Small intestine (tissue), 7 donors: ENCODE data around the gene ENDOD1. TPM values are rescaled to one million over a fixed set of nuclear protein-coding genes. Genes with fewer than 3 reads are reported as not detected.
"Not testable (repeated sequence)": the region's sequence is repeated elsewhere in the genome, so short reads cannot be mapped to it uniquely, and the experiment has no call there.

Source experiments
- DNase-seq, 2 donors: peaks; one replicate each; pipeline versions ENCODE4 v3.0.0 to v3.0.0-alpha.2; 2013
- FAIRE-seq: peaks from 2 replicates; lab custom pipeline; 2012; peaks lifted over from hg19 to GRCh38; lab: Jason Lieb, UNC
- H3K27ac ChIP-seq, 3 donors: one replicate each; pipeline ENCODE4 v1.5.1; 2013; ENCODE audit warnings: low read length in 2 of 3, mild to moderate bottlenecking in 2 of 3, control low read depth in 1 of 3, inconsistent platforms in 1 of 3, low read depth in 1 of 3, moderate library complexity in 1 of 3
- H3K27me3 ChIP-seq, 3 donors: one replicate each; pipeline ENCODE4 v1.6.1; 2013; ENCODE audit warnings: low read length in 3 of 3, inconsistent platforms in 1 of 3; ENCODE audit not compliant: control insufficient read depth in 3 of 3, insufficient read depth in 3 of 3
- H3K36me3 ChIP-seq, 3 donors: one replicate each; pipeline ENCODE4 v1.6.1; 2013; ENCODE audit warnings: low read length in 3 of 3, inconsistent platforms in 1 of 3, low read depth in 1 of 3, mild to moderate bottlenecking in 1 of 3, moderate library complexity in 1 of 3; ENCODE audit not compliant: control insufficient read depth in 3 of 3, insufficient read depth in 2 of 3
- H3K4me1 ChIP-seq, 3 donors: one replicate each; pipeline ENCODE4 v1.6.1; 2013; ENCODE audit warnings: low read length in 2 of 3, inconsistent platforms in 1 of 3, low read depth in 1 of 3, mild to moderate bottlenecking in 1 of 3, moderate library complexity in 1 of 3; ENCODE audit not compliant: control insufficient read depth in 3 of 3, insufficient read depth in 2 of 3
- H3K4me3 ChIP-seq, 3 donors: one replicate each; pipeline ENCODE4 v1.5.1; 2013; ENCODE audit warnings: low read length in 3 of 3, control low read depth in 1 of 3, inconsistent platforms in 1 of 3, low read depth in 1 of 3, mild to moderate bottlenecking in 1 of 3, moderate library complexity in 1 of 3
- H3K9me3 ChIP-seq, 2 donors: one replicate each; pipeline ENCODE4 v1.6.1; 2013; ENCODE audit warnings: low read depth in 1 of 2, low read length in 1 of 2; ENCODE audit not compliant: control insufficient read depth in 2 of 2, insufficient read depth in 1 of 2
- WGBS, 3 donors: extraction: QIAGEN DNeasy Blood & Tissue Kit; methylation state at CpG; one replicate each; pipeline ENCODE4 v1.1.7; 2013; 5-methylcytosine and 5-hydroxymethylcytosine counted together
- polyA plus RNA-seq, 4 donors: library from polyadenylated mRNA; stranded (reverse) in 3 of 4; unstranded in 1 of 4; fragments of 200-250 nt in 3 of 4; fragments of 120-200 nt in 1 of 4; gene quantifications; one replicate each; pipeline versions ENCODE4 v1.2.1 to v1.2.3, GENCODE V29; 2013
- donor health status: healthy with polysubstance abuse.
- donor health status: control.
- donor health status: control.
- donor health status: Bipolar disorder and iron deficiency.
- donor health status: healthy.

The ENDOD1 gene
- polyA plus RNA-seq, 4 donors, result 4.3 to 38.2 (median 12.2) TPM

DNA sequence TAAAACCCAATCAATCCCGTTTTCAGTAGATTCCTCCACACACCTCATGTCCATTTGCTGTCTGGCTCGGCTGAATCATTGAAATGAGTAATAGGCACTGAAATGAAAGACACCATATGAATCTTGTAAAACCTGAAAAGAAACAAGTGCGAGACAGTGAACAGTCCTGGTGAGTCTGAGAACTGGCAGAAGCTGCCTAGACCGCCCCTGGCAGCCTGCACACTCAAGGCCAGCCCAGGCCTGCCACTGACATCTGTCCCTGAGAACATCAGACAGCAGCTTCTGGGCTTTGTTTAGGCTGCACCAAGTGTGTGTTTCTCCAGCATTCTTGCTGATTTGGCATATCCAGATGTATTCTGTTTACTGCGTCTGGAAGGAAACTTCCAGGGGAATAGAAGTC is 44.8 kb downstream of the ENDOD1 start:
- WGBS, 3 donors, result 64 to 82% (median 80%) methylated on average over 5 of the region's 5 CpGs
- Histone ChIP-seq H3K27ac (no peak overlapping the region), H3K4me3 (no peak overlapping the region), H3K27me3 (no peaks in the 10 kb centered on the region), H3K36me3 (peaks cover 0 to 4% (median 0%) of the 10 kb centered on the region in 3 donors), H3K4me1 (peaks cover 0 to 3% (median 0%) of the 10 kb centered on the region in 3 donors), H3K9me3 (no peaks in the 10 kb centered on the region)
- FAIRE-seq (no peak), DNase-seq (no peak)

DNA sequence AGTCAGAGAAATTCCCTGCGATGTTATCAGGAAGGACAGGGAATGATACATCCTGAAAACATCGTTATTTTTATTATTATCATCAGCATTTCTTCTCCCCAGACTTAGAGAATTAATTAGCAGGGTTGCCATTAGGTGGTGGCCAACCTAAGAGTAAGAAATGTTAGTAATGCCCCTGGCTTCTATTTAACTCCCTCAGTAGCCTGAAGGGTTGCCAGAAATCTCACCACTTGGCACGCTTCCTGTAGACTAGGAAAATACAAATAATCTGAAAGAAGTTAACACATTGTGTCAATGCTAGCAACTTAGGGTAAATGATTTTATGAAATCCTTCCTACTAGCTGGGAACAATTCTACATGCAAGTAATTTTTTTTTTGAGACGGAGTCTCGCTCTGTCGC is 45.5 kb downstream of the ENDOD1 start:
- Histone ChIP-seq H3K4me3 (no peak overlapping the region), H3K4me1 (peaks cover 0 to 3% (median 3%) of the 10 kb centered on the region in 3 donors), H3K36me3 (peaks cover 0 to 4% (median 0%) of the 10 kb centered on the region in 3 donors), H3K27me3 (no peaks in the 10 kb centered on the region), H3K27ac (no peak overlapping the region), H3K9me3 (no peaks in the 10 kb centered on the region)
- FAIRE-seq (no peak), DNase-seq (no peak)
- WGBS, 3 donors, result 81 to 84% (median 82%) methylated on average over 3 to 6 of the region's 6 CpGs

DNA sequence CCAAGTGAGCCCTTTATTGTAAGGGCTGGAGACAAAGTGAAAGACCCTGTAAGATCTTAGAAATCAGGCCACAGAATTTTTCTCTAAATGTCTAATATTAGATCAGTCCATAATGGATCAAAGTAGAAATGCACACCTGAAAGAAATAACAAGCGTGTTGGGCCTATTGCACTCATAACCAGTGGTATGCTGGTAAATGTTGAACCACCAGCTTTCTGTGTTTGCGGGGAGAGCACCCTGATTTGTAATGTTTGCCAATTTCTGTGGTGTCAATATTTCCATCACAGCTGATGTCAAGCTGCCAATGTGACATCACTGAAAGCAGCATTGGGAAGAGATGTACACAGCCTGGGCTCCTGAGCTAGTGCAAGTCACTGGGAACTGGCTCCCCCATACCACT is 46.2 kb downstream of the ENDOD1 start:
- no peak for DNase-seq
- Histone ChIP-seq H3K9me3 (no peaks in the 10 kb centered on the region), H3K4me1 (peaks cover 0 to 9% (median 3%) of the 10 kb centered on the region in 3 donors), H3K4me3 (no peak overlapping the region), H3K36me3 (peaks cover 0 to 4% (median 0%) of the 10 kb centered on the region in 3 donors), H3K27ac (no peak overlapping the region), H3K27me3 (no peaks in the 10 kb centered on the region)
- WGBS, 3 donors, result 96 to 98% (median 96%) methylated on average over 2 of the region's 2 CpGs
- no peak for FAIRE-seq

DNA sequence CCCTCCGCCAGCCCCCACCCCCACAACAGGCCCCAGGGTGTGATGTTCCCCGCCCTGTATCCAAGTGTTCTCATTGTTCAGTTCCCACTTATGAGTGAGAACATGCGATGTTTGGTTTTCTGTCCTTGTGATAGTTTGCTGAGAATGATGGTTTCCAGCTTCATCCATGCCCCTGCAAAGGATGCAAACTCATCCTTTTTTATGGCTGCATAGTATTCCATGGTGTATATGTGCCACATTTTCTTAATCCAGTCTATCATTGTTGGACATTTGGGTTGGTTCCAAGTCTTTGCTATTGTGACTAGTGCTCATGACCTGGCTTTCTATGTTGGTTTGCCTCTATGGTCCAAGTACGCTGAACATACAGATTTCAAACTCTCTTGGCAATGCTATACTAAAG is 47.1 kb downstream of the ENDOD1 start:
- not testable (repeated sequence) for FAIRE-seq, H3K27ac ChIP-seq, H3K27me3 ChIP-seq, H3K36me3 ChIP-seq, H3K4me3 ChIP-seq, DNase-seq, H3K9me3 ChIP-seq
- peaks cover 2 to 15% (median 3%) of the 10 kb centered on the region in 3 donors for H3K4me1 ChIP-seq
- WGBS, 3 donors, result 95 to 98% (median 96%) methylated on average over 4 of the region's 4 CpGs

DNA sequence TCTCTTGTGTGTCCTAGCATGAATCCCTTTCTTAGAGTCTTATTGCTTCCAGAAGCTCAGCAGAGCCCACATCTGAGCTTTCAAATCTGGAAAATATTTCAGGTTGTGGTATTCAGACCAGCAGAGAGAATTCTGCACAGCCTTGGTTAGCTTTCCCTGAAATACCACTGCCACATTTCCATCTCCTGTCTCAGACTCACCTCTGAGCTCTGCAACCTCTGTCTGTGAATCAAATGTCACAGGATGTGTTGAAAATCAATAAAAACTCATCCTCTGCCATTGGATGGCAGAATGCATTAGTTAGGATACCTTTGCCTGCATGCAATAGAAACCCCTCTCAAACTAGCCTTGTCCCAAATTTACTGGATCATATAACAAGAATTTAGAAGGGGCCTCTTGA is 47.7 kb downstream of the ENDOD1 start:
- peaks cover 2 to 15% (median 3%) of the 10 kb centered on the region in 3 donors for H3K4me1 ChIP-seq
- H3K9me3 ChIP-seq, result no peaks in the 10 kb centered on the region
- FAIRE-seq (no peak), DNase-seq (no peak)
- H3K4me3 ChIP-seq, result no peak overlapping the region
- H3K27ac ChIP-seq, result no peak overlapping the region
- no peaks in the 10 kb centered on the region for H3K27me3 ChIP-seq
- H3K36me3 ChIP-seq, result no peaks in the 10 kb centered on the region

DNA sequence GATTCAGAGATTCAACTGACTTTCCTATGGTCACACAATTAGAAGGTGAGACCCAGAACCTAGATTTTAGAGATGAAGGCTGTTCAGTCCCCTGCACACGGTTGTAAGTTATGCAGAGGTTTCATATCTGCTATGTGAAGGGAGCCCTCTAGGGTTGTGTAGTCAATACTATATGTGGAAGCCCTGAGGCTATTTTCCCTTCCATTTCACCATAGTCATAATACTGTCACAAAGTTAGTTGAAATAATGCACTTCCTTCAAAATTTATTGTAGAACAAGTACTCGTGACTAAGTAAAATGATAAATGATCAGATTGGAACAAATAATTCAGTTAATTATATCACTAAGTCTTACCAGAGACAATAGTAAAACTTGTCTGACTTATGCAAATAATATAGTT is 48.8 kb downstream of the ENDOD1 start:
- Histone ChIP-seq H3K27me3 (no peaks in the 10 kb centered on the region), H3K36me3 (no peaks in the 10 kb centered on the region), H3K27ac (no peak overlapping the region), H3K4me1 (peaks cover 2 to 15% (median 3%) of the 10 kb centered on the region in 3 donors), H3K4me3 (no peak overlapping the region), H3K9me3 (no peaks in the 10 kb centered on the region)
- no peak for FAIRE-seq
- peak; percentile 30 to 33 for DNase-seq
- WGBS, 3 donors, result 17 to 27% (median 22%) methylated on average over 2 of the region's 2 CpGs

DNA sequence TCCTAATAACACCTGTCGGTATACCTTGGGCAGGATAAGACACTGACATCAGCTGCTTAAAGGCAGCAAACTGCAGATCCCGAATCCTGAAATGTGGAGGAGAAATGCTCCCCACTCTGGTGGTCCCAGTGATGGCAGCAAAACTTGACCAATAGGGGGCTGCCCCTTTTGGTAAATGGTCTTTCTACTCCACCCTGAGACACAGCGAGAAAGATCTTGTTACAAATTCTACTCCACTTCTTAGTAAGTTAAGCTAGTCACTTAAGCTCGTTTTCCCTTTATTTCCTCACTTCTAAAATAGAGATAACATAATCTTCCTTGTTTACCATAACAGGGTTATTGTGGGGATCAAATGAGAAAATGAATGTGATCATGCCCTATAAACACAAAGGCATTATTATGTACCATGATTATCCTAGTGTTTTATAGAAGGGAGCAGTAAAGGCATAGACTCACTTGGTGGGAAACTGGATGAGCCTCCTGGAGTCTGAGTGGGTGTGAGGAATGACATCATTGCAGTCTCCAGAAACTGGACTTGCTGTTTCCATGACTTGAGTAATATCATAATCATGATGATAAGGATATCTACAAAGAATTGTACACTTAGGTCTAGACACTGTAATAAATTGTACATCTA is 50.9 kb downstream of the ENDOD1 start:
- Histone ChIP-seq H3K27me3 (no peaks in the 10 kb centered on the region), H3K9me3 (no peaks in the 10 kb centered on the region), H3K4me3 (no peak overlapping the region), H3K4me1 (peaks cover 0 to 15% (median 2%) of the 10 kb centered on the region in 3 donors), H3K27ac (peak overlapping the region in 1 of 3 donors; percentile 52), H3K36me3 (no peaks in the 10 kb centered on the region)
- 36 to 59% (median 38%) methylated on average over 4 of the region's 4 CpGs for WGBS, 3 donors
- peak; percentile 37 to 67 for DNase-seq
- FAIRE-seq, result no peak

DNA sequence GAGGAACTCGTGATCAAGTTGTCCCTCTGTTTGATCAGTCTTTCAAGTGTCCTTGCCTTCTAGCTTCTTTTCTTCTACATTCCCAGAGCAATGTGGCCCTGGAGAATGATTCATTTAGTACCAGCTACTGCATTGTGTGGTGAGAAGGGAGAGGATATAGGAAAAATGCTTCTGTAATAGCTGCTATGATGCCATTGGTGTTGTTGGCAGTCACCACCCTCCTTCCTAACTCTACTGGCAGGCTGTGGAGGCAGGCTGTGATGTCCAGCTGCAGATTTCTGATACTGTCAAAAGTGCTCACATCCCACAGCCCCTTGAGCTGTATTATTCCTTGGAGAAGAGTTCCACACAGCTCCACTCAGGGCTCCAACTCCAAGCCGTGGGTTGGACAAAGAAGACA is 52.8 kb downstream of the ENDOD1 start:
- Histone ChIP-seq H3K36me3 (no peaks in the 10 kb centered on the region), H3K9me3 (no peaks in the 10 kb centered on the region), H3K27ac (no peak overlapping the region), H3K4me3 (no peak overlapping the region), H3K27me3 (no peaks in the 10 kb centered on the region), H3K4me1 (peaks cover 0 to 19% (median 2%) of the 10 kb centered on the region in 3 donors)
- WGBS, 3 donors, result 81 to 86% (median 86%) methylated on average over 2 of the region's 2 CpGs
- FAIRE-seq, result no peak
- DNase-seq, result no peak
